ENCODE results near the gene AHNAK.

DNA sequence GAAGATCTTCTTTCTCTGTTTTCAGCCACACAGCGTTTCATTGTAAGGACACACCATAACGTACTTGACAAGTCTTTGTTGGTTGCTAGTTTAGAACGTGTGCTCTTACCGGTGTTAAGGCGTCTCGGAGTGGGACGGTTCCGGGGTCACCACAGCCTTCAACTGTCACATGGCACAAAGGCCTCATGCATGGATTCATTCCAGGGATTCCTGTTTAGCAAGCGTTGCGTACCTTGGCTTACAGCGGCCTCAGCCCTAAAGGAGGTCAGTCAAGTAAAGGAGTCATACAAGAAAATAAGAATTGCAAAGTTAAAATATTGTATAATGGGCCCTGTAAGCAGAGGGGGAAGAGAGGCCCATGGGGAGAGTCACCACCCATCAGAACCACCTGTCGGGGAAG lies 130.0 kb downstream of the AHNAK start:
- TF ChIP-seq, protein P1, sequence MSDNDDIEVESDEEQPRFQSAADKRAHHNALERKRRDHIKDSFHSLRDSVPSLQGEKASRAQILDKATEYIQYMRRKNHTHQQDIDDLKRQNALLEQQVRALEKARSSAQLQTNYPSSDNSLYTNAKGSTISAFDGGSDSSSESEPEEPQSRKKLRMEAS (IDR thresholded peaks at IDR 0.05; ENCODE audit: insufficient read depth, insufficient read length): no peak
- no peak for TF ChIP-seq POLR2A (IDR thresholded peaks at IDR 0.05; ENCODE audit: low read depth, low read length)
- TF ChIP-seq, protein P2, sequence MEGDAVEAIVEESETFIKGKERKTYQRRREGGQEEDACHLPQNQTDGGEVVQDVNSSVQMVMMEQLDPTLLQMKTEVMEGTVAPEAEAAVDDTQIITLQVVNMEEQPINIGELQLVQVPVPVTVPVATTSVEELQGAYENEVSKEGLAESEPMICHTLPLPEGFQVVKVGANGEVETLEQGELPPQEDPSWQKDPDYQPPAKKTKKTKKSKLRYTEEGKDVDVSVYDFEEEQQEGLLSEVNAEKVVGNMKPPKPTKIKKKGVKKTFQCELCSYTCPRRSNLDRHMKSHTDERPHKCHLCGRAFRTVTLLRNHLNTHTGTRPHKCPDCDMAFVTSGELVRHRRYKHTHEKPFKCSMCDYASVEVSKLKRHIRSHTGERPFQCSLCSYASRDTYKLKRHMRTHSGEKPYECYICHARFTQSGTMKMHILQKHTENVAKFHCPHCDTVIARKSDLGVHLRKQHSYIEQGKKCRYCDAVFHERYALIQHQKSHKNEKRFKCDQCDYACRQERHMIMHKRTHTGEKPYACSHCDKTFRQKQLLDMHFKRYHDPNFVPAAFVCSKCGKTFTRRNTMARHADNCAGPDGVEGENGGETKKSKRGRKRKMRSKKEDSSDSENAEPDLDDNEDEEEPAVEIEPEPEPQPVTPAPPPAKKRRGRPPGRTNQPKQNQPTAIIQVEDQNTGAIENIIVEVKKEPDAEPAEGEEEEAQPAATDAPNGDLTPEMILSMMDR (IDR thresholded peaks at IDR 0.05; ENCODE audit: extremely low read depth in 1 of 2, insufficient read depth in 1 of 2, low read depth in 1 of 2, low read length in 2 of 2): no peak
